Measurements from ENCODE around the gene CHCHD4.

GRCh38 chr3:14135581-14135980 lies 10.9 kb upstream of the CHCHD4 start:
- TF ChIP-seq, protein P1, sequence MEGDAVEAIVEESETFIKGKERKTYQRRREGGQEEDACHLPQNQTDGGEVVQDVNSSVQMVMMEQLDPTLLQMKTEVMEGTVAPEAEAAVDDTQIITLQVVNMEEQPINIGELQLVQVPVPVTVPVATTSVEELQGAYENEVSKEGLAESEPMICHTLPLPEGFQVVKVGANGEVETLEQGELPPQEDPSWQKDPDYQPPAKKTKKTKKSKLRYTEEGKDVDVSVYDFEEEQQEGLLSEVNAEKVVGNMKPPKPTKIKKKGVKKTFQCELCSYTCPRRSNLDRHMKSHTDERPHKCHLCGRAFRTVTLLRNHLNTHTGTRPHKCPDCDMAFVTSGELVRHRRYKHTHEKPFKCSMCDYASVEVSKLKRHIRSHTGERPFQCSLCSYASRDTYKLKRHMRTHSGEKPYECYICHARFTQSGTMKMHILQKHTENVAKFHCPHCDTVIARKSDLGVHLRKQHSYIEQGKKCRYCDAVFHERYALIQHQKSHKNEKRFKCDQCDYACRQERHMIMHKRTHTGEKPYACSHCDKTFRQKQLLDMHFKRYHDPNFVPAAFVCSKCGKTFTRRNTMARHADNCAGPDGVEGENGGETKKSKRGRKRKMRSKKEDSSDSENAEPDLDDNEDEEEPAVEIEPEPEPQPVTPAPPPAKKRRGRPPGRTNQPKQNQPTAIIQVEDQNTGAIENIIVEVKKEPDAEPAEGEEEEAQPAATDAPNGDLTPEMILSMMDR (IDR thresholded peaks at IDR 0.05): no peak
- TF ChIP-seq POLR2A (IDR thresholded peaks at IDR 0.05) (no peak), EP300 (IDR thresholded peaks at IDR 0.05) (no peak)
